Esophagus muscularis mucosa (tissue), 4 donors: Measurements from ENCODE around the gene SLC27A1. TPM values are rescaled to one million over a fixed set of nuclear protein-coding genes. Genes with fewer than 3 reads are reported as not detected.

Experiments used
- DNase-seq: peaks from one replicate; pipeline ENCODE4 v3.0.0-alpha.2; 2017; ENCODE audit errors: extremely low spot score
- H3K27ac ChIP-seq, 4 donors: fragments of 200-600 bp; sonication (generic); replicated peaks in 1 of 4; 1 replicate in 3 of 4; 2 replicates in 1 of 4; pipeline ENCODE4 v1.5.1; 2016 to 2019; ENCODE audit warnings: mild to moderate bottlenecking in 1 of 4
- H3K27me3 ChIP-seq, 4 donors: fragments of 200-600 bp; sonication (generic); one replicate each; pipeline versions ENCODE4 v1.5.1 to v1.6.0; 2016 to 2019
- H3K36me3 ChIP-seq, 4 donors: fragments of 200-600 bp; sonication (generic); one replicate each; pipeline ENCODE4 v1.5.1; 2016 to 2019
- H3K4me1 ChIP-seq, 4 donors: fragments of 200-600 bp; sonication (generic); one replicate each; pipeline ENCODE4 v1.5.1; 2016 to 2019
- H3K4me3 ChIP-seq, 4 donors: fragments of 200-600 bp; sonication (generic); 1 replicate in 2 of 4; 2 replicates in 2 of 4; pipeline ENCODE4 v1.5.1; 2016 to 2019; ENCODE audit warnings: mild to moderate bottlenecking in 4 of 4, moderate library complexity in 1 of 4
- H3K9me3 ChIP-seq, 4 donors: fragments of 200-600 bp; sonication (generic); 1 replicate in 3 of 4; 2 replicates in 1 of 4; pipeline ENCODE4 v1.5.1; 2016 to 2019
- CTCF ChIP-seq, 3 experiments: fragments of 200-600 bp in 2 of 3; fragments of 450-650 bp in 1 of 3; sonication (generic) in 2 of 3; IDR thresholded peaks; one replicate each; pipeline ENCODE4 v1.5.1; 2017 to 2019; ENCODE audit warnings: antibody characterized with exemption in 3 of 3, mild to moderate bottlenecking in 2 of 3, moderate library complexity in 1 of 3
- EP300 ChIP-seq: sonication (generic); formaldehyde crosslinking; IDR thresholded peaks from one replicate; pipeline ENCODE4 v1.6.1; 2017; ENCODE audit warnings: antibody characterized with exemption
- POLR2A ChIP-seq: fragments of 450-650 bp; IDR thresholded peaks from one replicate; pipeline ENCODE4 v1.6.1; 2017; ENCODE audit warnings: antibody characterized with exemption, moderate library complexity, mild to moderate bottlenecking, low read depth
- POLR2AphosphoS5 ChIP-seq, 2 donors: sonication (generic); formaldehyde crosslinking; IDR thresholded peaks; one replicate each; pipeline ENCODE4 v1.6.1; 2017; ENCODE audit warnings: antibody characterized with exemption in 2 of 2
- WGBS: methylation state at CpG from one replicate; pipeline ENCODE4 v1.1.5; 2018; 5-methylcytosine and 5-hydroxymethylcytosine counted together
- intact Hi-C: fragments of 100-400 bp; cut with DNase I; formaldehyde crosslinking; loops from one replicate; pipeline ENCODE4 v1.15.1; 2023
- total RNA-seq, 4 donors: library from RNA; depleted of rRNA; stranded (reverse); fragments of >200 nt; gene quantifications; one replicate each; pipeline versions ENCODE4 v1.1.0 to v1.2.1, GENCODE V29; 2016

The SLC27A1 gene
- total RNA-seq, 4 donors from 2014 or later: 15.9 to 26.1 (median 19.4) TPM

GRCh38 chr19:17441241-17442021, 28.9 kb upstream of the SLC27A1 start:
- 43% methylated on average over 8 of the region's 8 CpGs for WGBS

GRCh38 chr19:17445526-17446165, 24.7 kb upstream of the SLC27A1 start:
- TF ChIP-seq POLR2AphosphoS5 (IDR thresholded peaks at IDR 0.05): no peak
- no peak for TF ChIP-seq POLR2A
- TF ChIP-seq EP300: no peak
- TF ChIP-seq CTCF (IDR thresholded peaks at IDR 0.05): no peak
- no peak for DNase-seq
- intact Hi-C loops: loop anchor here (5.0 to 10.0 kb wide), 2 partner anchors 33 to 129 kb away; no protein-coding TSS in a partner anchor
- H3K36me3 ChIP-seq: no peaks in the 10 kb centered on the region
- H3K4me3 ChIP-seq: no peak overlapping the region
- peaks cover 0 to 3% (median 0%) of the 10 kb centered on the region in 4 donors for H3K9me3 ChIP-seq
- 98% methylated on average over 1 of the region's 1 CpG for WGBS
- peaks cover 0 to 8% (median 0%) of the 10 kb centered on the region in 4 donors for H3K27me3 ChIP-seq
- H3K27ac ChIP-seq: no peak overlapping the region
- H3K4me1 ChIP-seq: peaks cover 6 to 17% (median 13%) of the 10 kb centered on the region in 4 donors

More at GRCh38 chr19:17441241-17442021, 28.9 kb upstream of the SLC27A1 start:
- TF ChIP-seq EP300: no peak
- peak; percentile 24 to 36 (median 31) for TF ChIP-seq CTCF (IDR thresholded peaks at IDR 0.05)
- H3K9me3 ChIP-seq: peaks cover 0 to 3% (median 0%) of the 10 kb centered on the region in 4 donors
- no peak for DNase-seq
- H3K27ac ChIP-seq: no peak overlapping the region
- H3K4me3 ChIP-seq: no peak overlapping the region
- H3K36me3 ChIP-seq: peaks cover 0 to under 1% (median 0%) of the 10 kb centered on the region in 4 donors
- no peaks in the 10 kb centered on the region for H3K27me3 ChIP-seq
- peaks cover 0 to 4% (median 0%) of the 10 kb centered on the region in 4 donors for H3K4me1 ChIP-seq
- intact Hi-C loops: loop anchor here (10.0 kb wide), 1 partner anchor 133 kb away; no protein-coding TSS in a partner anchor

GRCh38 chr19:17447704-17448130, 22.6 kb upstream of the SLC27A1 start:
- Histone ChIP-seq H3K36me3 (no peaks in the 10 kb centered on the region), H3K27me3 (peaks cover 0 to 8% (median 0%) of the 10 kb centered on the region in 4 donors), H3K4me3 (peak overlapping the region; percentile 51 to 62 (median 56)), H3K9me3 (no peaks in the 10 kb centered on the region), H3K27ac (no peak overlapping the region), H3K4me1 (peaks cover 6 to 14% (median 13%) of the 10 kb centered on the region in 4 donors)
- WGBS: 33% methylated on average over 5 of the region's 5 CpGs
- DNase-seq: no peak
- TF ChIP-seq POLR2AphosphoS5 (IDR thresholded peaks at IDR 0.05) (no peak), POLR2A (no peak), EP300 (no peak), CTCF (IDR thresholded peaks at IDR 0.05) (no peak)
- intact Hi-C loops: loop anchor here (5.0 to 10.0 kb wide), 2 partner anchors 35 to 127 kb away; no protein-coding TSS in a partner anchor

- peak; percentile 19 to 55 (median 47) for TF ChIP-seq CTCF (IDR thresholded peaks at IDR 0.05)
- TF ChIP-seq EP300: no peak
- no peaks in the 10 kb centered on the region for H3K36me3 ChIP-seq
- no peaks in the 10 kb centered on the region for H3K9me3 ChIP-seq
- H3K27me3 ChIP-seq: peaks cover 0 to 11% (median 0%) of the 10 kb centered on the region in 4 donors
- H3K4me3 ChIP-seq: peak within 1 kb of the TSS; percentile 51 to 62 (median 56)
- 7% methylated on average over 28 of the region's 81 CpGs for WGBS
- peaks cover 6 to 15% (median 14%) of the 10 kb centered on the region in 4 donors for H3K4me1 ChIP-seq
- intact Hi-C loops: loop anchor here (5.0 to 10.0 kb wide), 2 partner anchors 36 to 126 kb away; no protein-coding TSS in a partner anchor
- no peak within 1 kb of the TSS for H3K27ac ChIP-seq
- DNase-seq: no peak
Measured at GRCh38 chr19:17448131-17448967, 22.0 kb upstream of the SLC27A1 start, which contains the start of gene TMEM221. Gene TMEM221 (minus strand): TSS chr19:17448668. CDS start chr19:17448462, 206 bp downstream.
